NCI-H460 (cell line): Measurements from ENCODE around the gene NDUFAF4. TPM values are rescaled to one million over a fixed set of nuclear protein-coding genes. Genes with fewer than 3 reads are reported as not detected.

Experiments used
- DNase-seq: peaks from one replicate; pipeline ENCODE4 v3.0.0-alpha.2; 2016; ENCODE audit warnings: low read depth; ENCODE audit errors: extremely low read depth
- polyA plus RNA-seq: library from polyadenylated mRNA; depleted of rRNA; stranded (reverse); fragments of >200 nt; gene quantifications from 2 replicates; pipeline ENCODE4 v1.2.3, GENCODE V29; 2014; cell fraction: nucleus; rRNA removed
- total RNA-seq: library from RNA; depleted of rRNA; stranded (reverse); fragments of >200 nt; shearing (Covaris generic); gene quantifications from 2 replicates; pipeline ENCODE4 v1.2.3, GENCODE V29; 2014; rRNA removed

The NDUFAF4 gene
- total RNA-seq: 111 and 116 TPM in 2 replicates
- polyA plus RNA-seq: 47.1 and 50.8 TPM in 2 replicates

DNA sequence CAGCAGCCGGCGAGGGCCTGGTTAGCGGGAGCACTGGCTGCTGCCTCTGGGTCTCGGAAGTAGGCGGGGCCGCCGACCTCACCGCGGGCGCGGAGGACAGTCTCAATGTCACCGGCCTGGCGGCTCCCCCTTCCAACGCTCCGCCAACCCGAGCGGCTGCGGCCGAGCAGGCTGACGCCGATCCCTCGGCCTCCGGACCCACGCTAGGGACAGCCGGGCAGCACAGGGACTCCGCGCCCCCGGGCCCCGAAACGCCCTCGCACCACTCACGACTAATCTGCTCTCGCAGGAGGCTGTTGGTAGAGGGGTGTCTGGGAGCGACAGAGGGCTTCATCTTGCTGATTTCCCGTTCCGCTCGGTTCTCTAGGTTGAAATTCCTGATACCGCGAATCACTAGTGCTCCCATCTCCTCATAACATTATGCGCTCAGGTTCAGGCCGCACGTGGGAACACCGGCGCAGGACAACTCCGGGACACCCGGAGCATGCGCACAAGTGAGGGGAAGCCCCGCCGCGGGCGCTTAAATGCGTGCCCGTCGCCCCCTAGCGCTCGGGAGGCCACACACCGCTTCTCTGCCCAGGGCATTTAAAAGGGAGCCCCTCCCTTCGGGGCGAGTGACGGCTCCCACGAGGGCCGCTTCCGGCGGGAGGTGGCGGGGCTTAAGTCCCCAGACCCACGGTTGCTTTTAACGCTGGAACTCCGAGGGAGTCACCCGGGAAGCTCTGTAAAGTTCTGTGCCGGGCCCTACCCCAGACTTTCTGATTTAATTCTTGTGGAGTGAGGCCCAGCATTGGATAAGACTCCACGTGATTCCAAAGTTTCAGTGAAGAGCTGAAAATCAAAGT, at the start of gene NDUFAF4:
Gene NDUFAF4 (minus strand): TSS at position 496 of the 845 bp plus-strand sequence. CDS start 90 bp downstream, at position 406.
- DNase-seq: peak; percentile 88

DNA sequence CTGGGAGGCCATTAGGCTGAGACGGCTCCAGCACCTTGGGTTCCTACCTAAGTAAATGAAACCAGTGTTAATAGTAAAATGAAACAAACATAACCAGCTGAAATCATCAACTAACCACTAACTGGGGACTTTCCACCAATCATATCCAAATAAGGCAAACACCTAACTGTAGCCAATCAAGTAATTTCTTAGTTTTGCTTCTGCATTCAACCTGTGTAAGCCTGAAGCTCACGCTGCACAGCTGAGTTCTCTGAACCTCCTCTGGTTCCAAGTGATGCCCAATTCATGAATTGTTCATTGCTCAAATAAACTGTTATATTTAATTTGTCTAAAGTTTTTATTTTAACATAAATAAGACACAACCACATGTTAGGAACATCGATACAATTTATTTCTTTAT, 49.4 kb upstream of the NDUFAF4 start:
- DNase-seq: no peak

GRCh38 chr6:96943555-96944215, 46.0 kb upstream of the NDUFAF4 start:
- no peak for DNase-seq

GRCh38 chr6:96942676-96943075, 45.0 kb upstream of the NDUFAF4 start:
- DNase-seq: no peak

DNA sequence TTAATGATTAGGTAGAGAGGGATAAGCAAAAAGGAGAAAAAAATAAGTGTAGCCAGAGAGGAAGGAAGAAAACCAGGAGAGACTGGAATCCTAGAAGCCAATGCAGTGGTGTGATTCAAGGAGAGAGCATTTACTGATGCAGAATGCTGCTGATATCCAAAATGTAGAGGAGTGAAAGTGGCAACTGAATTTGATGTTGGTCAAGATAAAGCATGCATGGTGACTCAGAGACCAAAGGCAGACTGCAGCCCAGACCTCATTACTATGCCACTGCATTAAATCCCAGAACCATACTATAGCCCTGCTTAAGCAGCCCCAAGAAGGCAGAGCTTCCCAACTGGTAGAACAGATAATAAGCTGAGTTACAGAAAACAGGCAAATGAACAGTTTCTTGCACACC, 42.6 kb upstream of the NDUFAF4 start:
- no peak for DNase-seq

DNA sequence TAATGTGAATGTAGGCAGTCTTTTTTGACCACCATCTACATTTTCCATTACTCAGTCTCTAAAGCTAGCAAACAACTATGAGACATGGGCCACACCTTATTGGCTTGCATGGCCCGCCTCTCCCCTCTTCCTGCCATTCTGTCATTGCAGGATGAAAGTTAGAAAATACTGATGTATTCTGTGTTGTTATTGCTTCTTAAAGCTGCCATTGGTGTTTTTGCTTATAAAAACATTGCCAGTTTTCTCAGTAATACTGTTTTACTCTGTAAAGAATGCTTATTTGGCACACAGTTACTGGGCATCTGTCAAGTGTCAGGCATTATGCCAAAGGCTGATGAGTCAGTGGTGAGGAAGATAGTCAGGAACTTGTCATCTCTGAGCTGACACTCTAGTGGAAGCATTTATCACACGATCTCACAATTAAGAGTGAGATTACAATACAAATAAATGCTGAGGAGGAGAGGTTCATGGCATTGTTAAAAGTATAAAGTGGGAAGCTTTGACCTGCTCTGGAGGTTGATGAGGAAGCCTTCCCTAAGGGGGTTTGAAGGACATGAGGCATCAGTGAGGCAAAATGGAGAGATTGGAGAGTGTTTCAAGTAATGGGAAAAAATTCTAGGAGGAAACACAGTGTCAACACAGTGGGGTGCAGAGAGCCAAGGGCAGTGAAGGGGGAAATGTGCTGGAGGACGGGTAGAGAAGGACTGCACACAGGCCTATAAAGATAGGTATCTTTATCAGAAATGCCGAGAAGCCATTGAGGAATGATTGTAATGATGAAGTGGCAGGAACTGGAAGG, 41.5 kb upstream of the NDUFAF4 start:
- DNase-seq: peak; percentile 83

GRCh38 chr6:96934087-96934486, 36.4 kb upstream of the NDUFAF4 start:
- no peak for DNase-seq

DNA sequence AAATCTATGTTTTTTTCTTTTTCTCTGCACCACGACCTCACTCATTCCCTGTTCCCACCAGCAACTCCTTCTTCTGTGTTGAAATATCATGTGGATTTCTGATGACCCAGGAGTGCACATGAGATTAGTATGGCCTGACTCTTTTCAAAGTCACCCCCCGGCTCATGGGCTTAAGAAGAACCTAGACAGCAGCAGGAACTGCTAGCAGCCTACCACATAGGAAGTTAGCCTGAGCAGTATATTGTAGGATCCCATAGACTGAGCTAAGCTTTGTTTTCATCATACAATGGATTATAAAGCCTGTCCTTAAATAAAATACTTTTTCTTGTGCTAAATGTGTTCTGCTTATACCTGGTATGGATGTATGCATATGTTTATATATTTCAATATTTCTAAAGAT, 33.5 kb upstream of the NDUFAF4 start:
- DNase-seq: no peak

DNA sequence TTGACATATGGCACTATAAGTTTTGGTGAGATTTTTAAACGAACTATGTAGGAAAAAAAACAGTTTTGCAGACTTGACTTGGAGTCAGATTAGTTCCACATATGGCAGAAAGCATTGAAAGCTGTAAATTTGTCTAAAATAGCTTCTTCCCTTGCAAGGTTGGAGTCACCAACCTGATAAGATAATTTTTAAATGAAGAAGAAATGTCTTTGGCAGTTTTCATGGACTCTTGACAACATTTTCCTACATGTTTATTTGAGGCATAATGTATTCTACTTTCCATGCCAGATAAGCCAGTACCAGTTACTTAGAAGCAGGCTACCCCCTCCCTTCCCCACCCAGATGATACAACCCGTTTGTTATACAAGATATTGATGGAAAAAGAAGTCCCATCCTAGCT, 32.0 kb upstream of the NDUFAF4 start:
- no peak for DNase-seq

- no peak for DNase-seq
Observed at GRCh38 chr6:96927660-96928059, 30.0 kb upstream of the NDUFAF4 start.

- no peak for DNase-seq
Observed at GRCh38 chr6:96926425-96926824, 28.7 kb upstream of the NDUFAF4 start.

DNA sequence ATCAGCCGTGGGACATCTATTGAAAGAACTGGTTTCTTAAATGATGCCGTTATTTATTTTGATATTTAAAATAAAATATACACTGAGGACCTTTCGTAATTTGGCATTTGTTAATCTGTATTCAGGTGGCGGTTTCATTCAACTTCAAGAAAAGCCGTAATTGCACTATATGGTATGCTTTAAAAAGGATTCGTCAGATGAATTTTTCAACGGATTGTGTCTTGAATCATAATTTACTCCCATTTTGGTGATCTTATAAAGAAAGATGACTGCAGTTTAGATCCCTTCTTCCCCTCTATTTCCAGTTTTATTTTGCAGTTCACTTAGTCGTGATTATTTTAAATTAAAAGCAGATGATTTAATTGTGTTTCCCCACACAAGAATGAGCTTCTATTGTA, 27.6 kb upstream of the NDUFAF4 start:
- DNase-seq: no peak

GRCh38 chr6:96923871-96924493, 26.3 kb upstream of the NDUFAF4 start:
- DNase-seq: no peak

DNA sequence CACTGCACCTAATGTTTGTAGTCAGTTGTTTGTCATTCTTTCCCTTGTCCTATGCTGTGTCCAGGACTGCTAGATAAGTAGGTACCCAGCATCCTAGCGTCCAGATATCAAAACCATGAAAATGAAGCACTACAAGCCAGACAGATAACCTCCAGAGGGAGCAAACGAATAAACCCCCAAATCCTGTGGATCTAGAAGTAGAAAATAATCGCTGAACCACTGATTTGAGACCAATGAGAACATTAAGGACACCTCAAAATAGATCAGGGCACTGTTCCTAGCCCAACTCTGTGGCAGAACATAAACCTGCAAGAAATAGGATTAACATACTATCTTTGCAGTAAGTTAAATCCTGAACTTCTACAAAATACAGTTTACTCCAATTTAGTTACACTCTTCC, 25.7 kb upstream of the NDUFAF4 start:
- DNase-seq: no peak

- DNase-seq: no peak
Observed at GRCh38 chr6:96917098-96917497, 19.4 kb upstream of the NDUFAF4 start.

DNA sequence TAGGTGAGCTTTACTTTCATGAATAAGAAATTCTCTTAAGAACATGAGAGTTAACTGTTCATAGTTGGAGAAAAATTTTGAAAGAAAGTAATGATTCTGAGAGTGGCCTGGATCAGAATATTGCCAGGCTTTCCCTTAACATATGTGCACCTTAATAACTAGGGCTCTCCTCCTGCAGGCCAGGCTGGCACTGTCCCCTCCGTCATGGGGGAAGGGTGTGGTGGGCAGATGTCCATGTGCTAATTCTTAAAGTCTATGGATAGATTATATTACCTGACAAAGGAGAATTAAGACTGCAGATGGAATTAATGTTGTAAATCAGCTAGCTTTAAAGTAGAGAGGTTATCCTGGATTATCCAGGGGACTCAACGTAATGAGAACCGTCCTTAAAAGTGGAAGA, 15.9 kb upstream of the NDUFAF4 start:
- no peak for DNase-seq

GRCh38 chr6:96911751-96912150, 14.1 kb upstream of the NDUFAF4 start:
- DNase-seq: no peak

GRCh38 chr6:96911171-96911570, 13.5 kb upstream of the NDUFAF4 start:
- DNase-seq: no peak

DNA sequence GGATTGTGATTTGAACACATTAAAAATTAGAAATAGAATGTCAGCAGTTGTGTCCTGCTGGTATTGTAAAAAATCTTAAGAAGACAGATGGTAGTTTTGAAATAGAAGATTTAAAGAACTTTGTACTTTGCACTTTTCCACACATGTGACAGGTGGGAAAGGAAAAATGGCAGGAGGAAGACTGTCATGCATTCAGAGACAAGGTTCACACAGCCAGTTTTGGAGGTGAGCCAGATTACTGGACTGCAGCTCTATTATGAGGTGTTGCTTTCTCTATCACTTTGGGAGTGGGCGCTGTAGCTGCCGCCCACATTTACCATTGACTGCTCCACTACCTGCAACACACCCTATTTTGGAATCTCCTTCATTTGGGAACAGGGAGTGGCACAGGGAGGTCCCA, 12.1 kb upstream of the NDUFAF4 start:
- DNase-seq: no peak

GRCh38 chr6:96907498-96907897, 9.8 kb upstream of the NDUFAF4 start:
- no peak for DNase-seq

DNA sequence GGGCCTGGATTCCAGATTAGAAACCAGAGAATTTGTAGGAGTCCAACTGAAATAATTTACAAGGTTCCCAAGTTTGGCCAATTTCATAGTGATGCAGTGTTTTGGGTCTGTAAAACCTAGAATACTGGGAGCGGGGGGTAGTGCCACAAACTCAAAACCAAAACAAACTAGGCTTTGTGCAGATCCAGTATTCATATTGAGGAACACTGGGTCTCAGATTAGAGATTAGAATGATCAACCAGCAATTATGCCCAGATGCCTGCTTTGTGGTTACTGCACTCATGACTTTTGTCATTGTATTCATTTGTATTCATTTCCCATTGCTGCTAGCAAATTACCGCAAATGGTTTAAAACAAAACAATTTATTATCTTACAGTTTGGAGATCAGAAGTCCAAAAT, 3.2 kb upstream of the NDUFAF4 start:
- no peak for DNase-seq
